GM11168 (cell line): Measurements from ENCODE around the gene SSC5D.

Experiments used
- in situ Hi-C: fragments of 300-500 bp; cut with MboI; formaldehyde crosslinking; loops from one replicate; pipeline ENCODE4 v1.12.0; 2022; ENCODE audit warnings: low sequenced_read_pairs; ENCODE audit not compliant: unreplicated experiment

Gene SSC5D

GRCh38 chr19:55468054-55468393 is 20.2 kb upstream of the SSC5D start:
- in situ Hi-C loops: no loop called here

- in situ Hi-C loops: no loop called here
These were observed 17.0 kb upstream of the SSC5D start for GRCh38 chr19:55471266-55471665.

GRCh38 chr19:55472463-55472862 is 15.8 kb upstream of the SSC5D start:
- in situ Hi-C loops: no loop called here

GRCh38 chr19:55473225-55474012 is 14.8 kb upstream of the SSC5D start:
- in situ Hi-C loops: no loop called here

- in situ Hi-C loops: no loop called here
These were observed 13.7 kb upstream of the SSC5D start for GRCh38 chr19:55474269-55475265.

GRCh38 chr19:55476100-55476775 is 12.0 kb upstream of the SSC5D start, which contains the start of gene ZNF628:
Gene ZNF628 (plus strand): TSS chr19:55476617. CDS start chr19:55479911, 3,294 bp downstream.
- in situ Hi-C loops: no loop called here

GRCh38 chr19:55477905-55478304 is 10.3 kb upstream of the SSC5D start:
- in situ Hi-C loops: no loop called here

GRCh38 chr19:55478364-55478763 is 9.9 kb upstream of the SSC5D start:
- in situ Hi-C loops: no loop called here

GRCh38 chr19:55479045-55479444 is 9.2 kb upstream of the SSC5D start:
- in situ Hi-C loops: no loop called here

- in situ Hi-C loops: no loop called here
These were observed 8.6 kb upstream of the SSC5D start for GRCh38 chr19:55479451-55480230.

- in situ Hi-C loops: no loop called here
These were observed 7.0 kb upstream of the SSC5D start for GRCh38 chr19:55481148-55481793.

- in situ Hi-C loops: no loop called here
These were observed 6.5 kb upstream of the SSC5D start for GRCh38 chr19:55481794-55482155.

- in situ Hi-C loops: no loop called here
These were observed 5.9 kb upstream of the SSC5D start for GRCh38 chr19:55482156-55482961.

GRCh38 chr19:55482967-55483705 is 5.1 kb upstream of the SSC5D start:
- in situ Hi-C loops: no loop called here

- in situ Hi-C loops: no loop called here
These were observed 4.3 kb upstream of the SSC5D start for GRCh38 chr19:55483706-55484592.

- in situ Hi-C loops: no loop called here
These were observed 3.4 kb upstream of the SSC5D start, which contains the start of gene NAT14 for GRCh38 chr19:55484593-55485438. Gene NAT14 (plus strand): TSS chr19:55485188. CDS start chr19:55485709, 521 bp downstream.
